Right atrium auricular region (tissue), 2 donors: Measurements from ENCODE around the gene SYT13. TPM values are rescaled to one million over a fixed set of nuclear protein-coding genes. Genes with fewer than 3 reads are reported as not detected.

Experiments used
- DNase-seq: peaks from one replicate; pipeline ENCODE4 v3.0.0-alpha.2; 2019; ENCODE audit warnings: low spot score
- H3K27ac ChIP-seq, 2 donors: fragments of 200-600 bp; sonication (generic); 1 replicate in 1 of 2; 2 replicates in 1 of 2; pipeline ENCODE4 v1.5.1; 2016 to 2019
- H3K27me3 ChIP-seq, 2 donors: fragments of 200-600 bp; sonication (generic); one replicate each; pipeline versions ENCODE4 v1.5.1 to v1.6.0; 2017 to 2019
- H3K36me3 ChIP-seq: fragments of 200-600 bp; sonication (generic); one replicate; pipeline ENCODE4 v1.5.1; 2016
- H3K4me1 ChIP-seq, 2 donors: fragments of 200-600 bp; sonication (generic); one replicate each; pipeline versions ENCODE4 v1.5.1 to v1.6.0; 2017 to 2019
- H3K4me3 ChIP-seq, 2 donors: fragments of 200-600 bp; sonication (generic); 1 replicate in 1 of 2; 2 replicates in 1 of 2; pipeline ENCODE4 v1.5.1; 2017 to 2019; ENCODE audit warnings: mild to moderate bottlenecking in 1 of 2, moderate library complexity in 1 of 2
- H3K9me3 ChIP-seq, 2 donors: fragments of 200-600 bp; sonication (generic); one replicate each; pipeline ENCODE4 v1.5.1; 2019
- total RNA-seq, 2 donors: library from RNA; depleted of rRNA; stranded (reverse); fragments of >200 nt; gene quantifications; one replicate each; pipeline ENCODE4 v1.1.0, GENCODE V29; 2016
- TF ChIP-seq, protein P1 (sequence below), 2 donors: fragments of 200-600 bp; sonication (generic); IDR thresholded peaks; one replicate each; pipeline ENCODE4 v1.5.1; 2019; ENCODE audit warnings: antibody characterized with exemption in 2 of 2

SYT13 gene
- total RNA-seq, 2 donors from 2014 or later, result 9.9 to 11.4 TPM

DNA sequence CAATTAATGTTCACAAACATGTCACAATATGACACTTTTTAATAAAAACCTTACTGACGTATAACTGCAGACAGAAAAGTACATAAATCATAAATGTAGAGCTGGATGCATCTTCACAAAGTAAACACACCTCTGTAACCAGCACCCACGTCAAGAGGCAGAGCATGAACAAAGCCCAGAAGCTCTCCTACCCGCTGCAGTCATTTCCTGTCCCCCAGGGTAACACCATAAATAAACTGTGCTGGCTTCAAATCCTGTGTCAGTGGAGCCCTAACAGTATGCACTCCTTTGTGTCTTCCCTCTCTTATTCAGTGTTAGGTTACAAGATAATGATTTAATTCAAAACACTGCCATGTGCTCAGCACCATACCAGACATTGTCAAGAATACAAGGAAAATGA lies 5.7 kb downstream of the SYT13 start:
- Histone ChIP-seq H3K36me3 (no peaks in the 10 kb centered on the region), H3K27me3 (no peaks in the 10 kb centered on the region), H3K9me3 (no peaks in the 10 kb centered on the region), H3K4me1 (no peaks in the 10 kb centered on the region), H3K27ac (no peak overlapping the region), H3K4me3 (no peak overlapping the region)
- DNase-seq, result no peak
- TF ChIP-seq, protein P1, sequence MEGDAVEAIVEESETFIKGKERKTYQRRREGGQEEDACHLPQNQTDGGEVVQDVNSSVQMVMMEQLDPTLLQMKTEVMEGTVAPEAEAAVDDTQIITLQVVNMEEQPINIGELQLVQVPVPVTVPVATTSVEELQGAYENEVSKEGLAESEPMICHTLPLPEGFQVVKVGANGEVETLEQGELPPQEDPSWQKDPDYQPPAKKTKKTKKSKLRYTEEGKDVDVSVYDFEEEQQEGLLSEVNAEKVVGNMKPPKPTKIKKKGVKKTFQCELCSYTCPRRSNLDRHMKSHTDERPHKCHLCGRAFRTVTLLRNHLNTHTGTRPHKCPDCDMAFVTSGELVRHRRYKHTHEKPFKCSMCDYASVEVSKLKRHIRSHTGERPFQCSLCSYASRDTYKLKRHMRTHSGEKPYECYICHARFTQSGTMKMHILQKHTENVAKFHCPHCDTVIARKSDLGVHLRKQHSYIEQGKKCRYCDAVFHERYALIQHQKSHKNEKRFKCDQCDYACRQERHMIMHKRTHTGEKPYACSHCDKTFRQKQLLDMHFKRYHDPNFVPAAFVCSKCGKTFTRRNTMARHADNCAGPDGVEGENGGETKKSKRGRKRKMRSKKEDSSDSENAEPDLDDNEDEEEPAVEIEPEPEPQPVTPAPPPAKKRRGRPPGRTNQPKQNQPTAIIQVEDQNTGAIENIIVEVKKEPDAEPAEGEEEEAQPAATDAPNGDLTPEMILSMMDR (IDR thresholded peaks at IDR 0.05), result no peak

GRCh38 chr11:45279645-45280044 lies 6.5 kb downstream of the SYT13 start:
- TF ChIP-seq, protein P1 (IDR thresholded peaks at IDR 0.05), result no peak

DNA sequence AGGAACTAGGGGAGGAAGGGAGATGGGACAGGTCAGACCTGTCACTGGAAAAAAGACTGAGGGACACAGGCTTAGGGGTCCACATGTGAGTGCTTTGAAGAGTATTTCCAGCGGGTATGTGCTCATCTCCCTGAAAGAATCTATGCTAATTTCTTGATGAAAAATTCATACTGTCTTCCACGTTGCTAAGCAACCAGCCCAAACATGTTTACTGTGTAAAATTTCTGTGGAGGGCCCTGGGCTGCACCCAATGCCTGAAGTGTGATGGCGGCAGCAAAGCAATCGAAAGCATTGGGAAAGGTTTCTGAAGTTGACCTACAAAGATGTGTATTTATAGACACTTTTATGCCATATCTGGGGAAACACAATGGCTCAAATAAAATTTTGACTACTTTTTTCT lies 7.4 kb downstream of the SYT13 start:
- Histone ChIP-seq H3K27ac (no peak overlapping the region), H3K27me3 (no peaks in the 10 kb centered on the region), H3K4me3 (no peak overlapping the region), H3K9me3 (no peaks in the 10 kb centered on the region), H3K36me3 (no peaks in the 10 kb centered on the region), H3K4me1 (no peaks in the 10 kb centered on the region)
- TF ChIP-seq, protein P1 (IDR thresholded peaks at IDR 0.05), result no peak
- no peak for DNase-seq

More at GRCh38 chr11:45279645-45280044, 6.5 kb downstream of the SYT13 start:
- H3K27ac ChIP-seq, result no peak overlapping the region
- H3K9me3 ChIP-seq, result no peaks in the 10 kb centered on the region
- H3K27me3 ChIP-seq, result no peaks in the 10 kb centered on the region
- no peaks in the 10 kb centered on the region for H3K4me1 ChIP-seq
- H3K36me3 ChIP-seq, result no peaks in the 10 kb centered on the region
- no peak for DNase-seq
- H3K4me3 ChIP-seq, result no peak overlapping the region

DNA sequence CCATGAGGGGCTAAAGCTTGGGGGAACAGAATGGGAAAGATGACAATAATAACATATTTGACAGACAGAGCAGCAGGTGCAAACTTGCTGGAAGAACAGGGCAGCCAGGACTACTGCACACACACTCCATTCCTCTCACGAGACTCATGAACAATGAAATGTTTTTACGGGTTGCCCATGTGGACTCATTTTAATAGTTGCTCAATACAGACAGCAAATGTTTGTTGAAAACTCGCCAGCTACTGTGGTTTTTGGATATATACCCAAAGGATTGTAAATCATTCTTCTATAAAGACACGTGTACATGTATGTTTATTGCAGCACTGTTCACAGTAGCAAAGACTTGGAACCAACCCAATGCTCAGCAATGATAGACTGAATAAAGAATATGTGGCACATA lies 10.3 kb downstream of the SYT13 start:
- TF ChIP-seq, protein P1 (IDR thresholded peaks at IDR 0.05), result no peak
- Histone ChIP-seq H3K27me3 (no peaks in the 10 kb centered on the region), H3K27ac (no peak overlapping the region), H3K4me3 (no peak overlapping the region), H3K9me3 (no peaks in the 10 kb centered on the region), H3K36me3 (no peaks in the 10 kb centered on the region), H3K4me1 (no peaks in the 10 kb centered on the region)
- no peak for DNase-seq

DNA sequence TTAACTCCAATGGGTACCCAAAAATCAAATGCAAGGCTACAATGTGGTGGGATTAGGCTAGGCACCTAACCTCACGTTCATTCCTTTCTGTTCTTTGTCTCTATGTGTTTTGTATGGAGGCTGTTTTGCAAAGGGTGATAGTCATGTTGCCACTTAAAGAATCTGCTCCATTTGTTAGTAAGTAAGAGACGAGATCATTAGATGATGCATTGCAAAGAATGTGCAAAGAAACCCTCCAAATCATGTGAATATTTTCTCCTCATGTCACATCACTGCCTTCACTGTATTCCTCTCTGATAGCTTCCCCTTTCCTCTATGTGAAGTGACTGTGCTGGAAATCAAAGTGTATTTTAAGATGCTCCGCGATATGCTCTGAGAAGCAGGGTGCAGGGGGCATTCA lies 11.9 kb downstream of the SYT13 start:
- H3K27me3 ChIP-seq, result no peaks in the 10 kb centered on the region
- no peaks in the 10 kb centered on the region for H3K36me3 ChIP-seq
- H3K27ac ChIP-seq, result no peak overlapping the region
- H3K4me1 ChIP-seq, result no peaks in the 10 kb centered on the region
- no peaks in the 10 kb centered on the region for H3K9me3 ChIP-seq
- no peak for DNase-seq
- no peak overlapping the region for H3K4me3 ChIP-seq
- TF ChIP-seq, protein P1 (IDR thresholded peaks at IDR 0.05), result no peak

DNA sequence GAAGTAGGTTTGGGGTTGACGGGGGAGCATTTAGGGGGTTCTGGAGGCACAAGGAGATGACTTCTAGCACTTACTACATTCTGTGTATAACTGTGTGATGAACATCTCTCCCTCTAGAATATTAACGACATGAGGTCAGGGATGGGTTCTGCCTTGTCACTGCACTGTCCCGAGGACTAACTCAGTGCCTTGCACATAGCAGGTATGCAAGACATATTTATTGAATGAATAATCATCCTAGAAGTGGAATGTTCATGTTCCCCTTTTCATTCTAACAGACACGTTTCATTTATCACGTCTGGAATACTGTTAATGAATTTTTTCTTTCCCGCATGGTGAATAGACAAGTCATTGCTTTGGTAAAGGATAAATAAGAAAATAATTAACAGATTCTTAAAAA lies 12.6 kb downstream of the SYT13 start:
- Histone ChIP-seq H3K4me1 (no peaks in the 10 kb centered on the region), H3K27me3 (no peaks in the 10 kb centered on the region)
- no peak for DNase-seq

More for the DNA sequence above, 12.6 kb downstream of the SYT13 start:
- Histone ChIP-seq H3K27ac (no peak overlapping the region), H3K4me3 (no peak overlapping the region), H3K36me3 (no peaks in the 10 kb centered on the region), H3K9me3 (no peaks in the 10 kb centered on the region)
- TF ChIP-seq, protein P1 (IDR thresholded peaks at IDR 0.05), result no peak
